Stimulated activated CD8-positive, alpha-beta memory T cell treated with anti-CD3 and anti-CD28 coated beads, Interleukin-15, amount 100 ng/mL, for 48 hours (primary cell): ENCODE measurements around the gene NFIA.
"Not testable (repeated sequence)": the region's sequence is repeated elsewhere in the genome, so short reads cannot be mapped to it uniquely, and the experiment has no call there.

Experiments used
- DNase-seq, 2 donors: peaks; one replicate each; pipeline ENCODE4 v3.0.0-alpha.2; 2020; ENCODE audit warnings: low read depth in 2 of 2

The NFIA gene

DNA sequence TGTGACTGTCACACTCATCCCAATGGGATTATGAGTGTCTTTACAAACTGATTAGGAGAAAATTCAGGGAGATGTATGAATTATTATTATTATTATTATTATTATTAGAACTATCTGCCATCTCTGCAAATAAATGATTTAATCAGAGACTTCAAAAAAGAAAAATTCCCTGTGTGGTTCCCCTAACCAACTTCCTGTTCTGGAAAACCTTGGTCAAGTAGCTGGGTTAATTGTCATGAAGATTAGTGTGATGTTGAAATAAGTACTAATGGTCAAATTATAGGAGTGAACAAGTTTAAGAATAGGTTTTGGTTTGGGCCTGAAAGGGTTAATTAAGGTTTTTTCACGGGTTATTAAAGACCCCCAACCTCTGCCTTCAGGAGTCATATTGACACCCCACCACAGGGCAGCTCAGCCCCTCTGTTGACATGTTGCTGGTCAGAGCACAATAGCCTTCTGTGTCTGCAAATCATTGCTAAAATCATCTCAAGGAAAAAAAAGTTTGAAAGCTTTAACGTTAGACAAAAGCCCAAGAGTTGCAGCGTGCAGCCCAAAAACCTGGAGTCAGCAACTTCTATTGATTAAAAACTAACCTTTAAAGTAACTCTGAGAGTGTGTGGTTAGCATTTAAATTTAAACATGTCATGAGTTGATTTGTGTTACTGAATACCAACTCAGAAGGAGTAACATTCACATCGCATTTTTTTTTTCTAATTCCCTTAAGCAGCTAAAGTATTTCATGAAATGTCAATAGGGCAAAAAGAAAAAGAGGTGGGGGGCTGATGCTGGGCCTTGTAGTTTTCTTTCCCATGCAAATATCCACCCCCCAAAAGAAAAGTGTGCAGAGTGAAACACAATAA lies 370.0 kb downstream of the NFIA start:
- no peak for DNase-seq

- DNase-seq: peak; percentile 49 to 57
These were observed 371.0 kb downstream of the NFIA start for GRCh38 chr1:61453111-61453961.

DNA sequence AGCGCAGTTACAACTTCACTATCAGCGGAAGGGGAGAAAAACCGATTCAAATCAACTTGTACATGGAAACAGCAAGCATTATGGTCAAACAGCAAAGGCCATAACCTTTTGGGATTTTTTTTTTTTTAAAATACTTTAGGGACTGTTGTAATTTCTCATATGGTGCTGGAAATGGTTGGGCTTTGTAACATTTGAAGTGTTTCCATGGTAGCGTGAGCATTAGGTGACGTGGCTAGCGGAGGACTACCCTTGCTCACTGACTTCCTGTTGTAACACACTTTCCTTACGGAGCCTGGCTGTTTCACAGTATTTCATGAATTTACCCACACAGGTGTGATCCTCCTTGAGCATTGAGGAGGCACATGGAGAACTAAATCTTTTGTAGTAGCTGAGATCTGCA lies 373.0 kb downstream of the NFIA start:
- no peak for DNase-seq

DNA sequence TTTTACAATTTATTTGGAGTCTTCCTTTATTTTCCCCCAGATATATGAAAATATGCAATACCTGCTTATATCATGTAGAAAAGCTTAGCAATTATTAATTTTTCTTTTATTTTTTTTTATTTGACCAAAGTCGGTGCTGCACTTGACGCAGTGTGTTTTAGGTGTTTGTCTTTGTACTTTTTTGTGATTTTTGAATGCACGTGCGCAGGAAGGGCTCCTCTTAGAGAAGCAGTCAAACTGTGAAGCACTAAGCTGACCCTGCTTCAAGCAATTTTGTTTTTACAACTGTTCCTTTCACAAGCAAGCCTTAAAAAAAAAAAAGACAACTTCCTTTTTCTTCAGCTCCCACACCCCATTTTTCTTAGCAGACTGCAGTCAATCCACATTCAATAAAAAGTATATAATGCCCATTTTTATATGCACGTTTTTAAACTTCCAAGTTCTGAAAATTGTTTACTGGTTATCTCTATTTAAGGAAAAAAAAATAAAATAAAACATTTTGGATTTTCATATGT lies 375.2 kb downstream of the NFIA start:
- DNase-seq: no peak

GRCh38 chr1:61459345-61459744 lies 377.0 kb downstream of the NFIA start:
- DNase-seq: no peak

- no peak for DNase-seq
These were observed 377.8 kb downstream of the NFIA start for GRCh38 chr1:61460191-61460590.

GRCh38 chr1:61461406-61462384 lies 379.3 kb downstream of the NFIA start:
- no peak for DNase-seq

DNA sequence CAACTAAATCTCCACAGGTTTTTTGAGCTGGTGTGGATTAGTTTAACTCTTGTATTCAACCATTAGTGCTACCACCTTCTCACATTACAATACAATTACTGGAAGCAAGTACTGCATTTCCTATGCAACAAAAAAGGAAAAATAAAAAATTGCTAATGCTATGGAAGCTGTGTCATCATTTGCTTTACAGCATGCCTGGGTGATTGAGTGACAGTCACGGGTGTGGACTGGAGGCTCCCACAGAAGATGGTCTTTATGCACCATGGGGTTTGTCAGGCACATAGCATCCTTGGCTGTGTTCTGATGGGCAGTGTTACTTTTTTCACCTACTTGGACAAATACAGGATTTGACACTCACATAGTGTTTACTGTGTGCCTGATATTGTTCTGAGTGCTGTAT lies 380.3 kb downstream of the NFIA start:
- no peak for DNase-seq

DNA sequence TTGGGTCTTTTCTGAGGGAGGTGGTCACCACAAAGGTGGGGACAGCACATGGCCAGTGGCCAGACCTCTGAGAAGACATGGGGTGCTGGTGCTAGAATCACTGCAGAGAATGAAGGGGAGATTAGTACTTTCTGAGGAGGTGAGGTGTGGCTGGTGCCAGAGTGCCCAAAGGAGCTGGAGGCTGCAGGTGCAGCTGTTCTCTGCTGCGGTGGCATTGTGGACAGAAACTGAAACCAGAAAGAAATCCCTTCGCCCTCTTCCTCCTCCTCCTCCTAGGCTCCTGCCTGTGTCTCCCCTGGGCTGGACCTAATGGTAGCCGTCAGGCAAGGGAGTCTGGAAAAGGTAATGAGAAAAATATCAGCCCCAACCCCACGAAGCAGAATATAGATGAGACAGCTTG lies 380.9 kb downstream of the NFIA start:
- DNase-seq: no peak

DNA sequence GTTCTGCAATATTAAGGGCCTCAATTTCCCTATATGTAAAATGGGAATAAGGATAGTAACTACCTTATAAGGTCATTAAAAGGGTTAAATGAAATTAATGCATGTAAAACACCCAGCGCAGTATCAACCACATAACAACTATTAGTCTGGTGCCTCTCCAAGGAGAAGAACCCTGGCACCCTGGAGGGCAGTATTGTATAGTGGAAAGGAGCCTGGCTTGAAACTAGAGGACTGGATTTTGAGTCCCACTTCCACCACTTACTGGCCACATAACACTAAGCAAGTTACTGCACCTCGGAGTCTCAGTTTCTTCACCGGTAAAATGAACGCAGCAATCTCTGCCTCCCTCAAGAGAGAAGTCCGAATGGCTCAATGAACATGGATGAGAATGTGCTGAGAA lies 385.5 kb downstream of the NFIA start:
- DNase-seq: not testable (repeated sequence)

- DNase-seq: no peak
These were observed 387.0 kb downstream of the NFIA start for GRCh38 chr1:61469365-61469764.

DNA sequence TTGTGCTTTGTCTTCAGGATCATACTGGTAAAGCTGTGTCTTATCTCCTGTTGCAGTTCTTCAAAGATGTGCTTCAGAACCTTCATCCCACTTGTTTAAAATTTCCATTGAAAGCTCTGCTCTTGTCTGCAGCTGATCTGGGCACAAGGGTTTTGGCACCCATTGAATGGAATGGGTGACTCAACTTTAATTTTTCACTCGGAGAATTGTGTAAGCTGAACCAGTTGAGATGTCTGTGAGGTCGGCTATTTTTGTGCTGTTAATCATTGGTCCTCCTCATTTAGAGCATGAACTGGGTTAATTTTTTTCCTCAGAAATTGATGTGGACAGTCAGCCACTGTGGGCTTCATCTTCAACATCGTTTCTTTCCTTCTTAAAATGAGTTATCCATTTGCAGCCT lies 390.5 kb downstream of the NFIA start:
- DNase-seq: no peak

DNA sequence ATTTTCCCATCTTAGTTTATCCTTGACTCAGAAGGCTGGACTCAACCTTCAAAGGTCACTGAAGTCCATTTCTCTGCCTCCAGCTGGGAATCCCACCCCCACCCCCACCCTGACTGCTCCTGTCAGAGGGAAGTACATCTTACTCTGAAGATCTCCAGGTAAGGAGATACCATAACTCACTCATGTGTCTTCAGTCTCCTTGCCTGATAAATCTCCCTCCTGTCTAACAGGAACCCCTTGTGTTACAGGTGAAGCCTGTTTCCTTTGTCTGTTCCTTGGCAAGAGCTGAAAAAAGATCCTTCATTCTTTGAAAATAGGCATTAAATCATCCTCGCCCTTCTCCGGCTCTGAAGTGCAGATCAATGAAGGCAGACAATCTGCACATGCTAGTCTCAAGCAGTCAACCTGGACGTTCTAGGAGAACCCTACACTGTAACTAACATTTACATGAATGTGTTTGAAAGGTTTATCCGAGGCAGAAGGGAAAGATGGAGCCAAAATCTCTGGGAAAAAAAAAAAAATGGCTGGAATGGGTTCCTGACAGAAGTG lies 392.0 kb downstream of the NFIA start:
- no peak for DNase-seq

DNA sequence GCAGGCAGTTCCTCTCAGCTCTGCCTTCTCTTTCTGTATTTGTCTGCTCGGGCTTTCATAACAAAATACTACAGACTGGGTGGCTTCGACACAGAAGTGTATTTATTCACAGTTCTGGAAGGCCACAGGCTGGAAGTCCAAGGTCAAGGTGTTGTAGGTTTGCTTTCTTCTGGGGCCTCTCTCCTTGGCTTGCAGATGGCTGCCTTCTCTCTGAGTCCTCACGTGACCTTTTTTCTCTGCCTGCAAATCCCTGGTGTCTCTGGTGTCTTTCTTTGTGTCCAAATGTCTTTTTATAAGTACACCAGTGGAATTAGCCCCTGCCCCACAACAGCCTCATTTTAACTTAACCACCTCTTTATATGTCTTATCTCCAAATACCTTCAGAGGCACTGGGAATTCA lies 392.6 kb downstream of the NFIA start:
- no peak for DNase-seq

GRCh38 chr1:61477301-61477700 lies 394.9 kb downstream of the NFIA start:
- no peak for DNase-seq

DNA sequence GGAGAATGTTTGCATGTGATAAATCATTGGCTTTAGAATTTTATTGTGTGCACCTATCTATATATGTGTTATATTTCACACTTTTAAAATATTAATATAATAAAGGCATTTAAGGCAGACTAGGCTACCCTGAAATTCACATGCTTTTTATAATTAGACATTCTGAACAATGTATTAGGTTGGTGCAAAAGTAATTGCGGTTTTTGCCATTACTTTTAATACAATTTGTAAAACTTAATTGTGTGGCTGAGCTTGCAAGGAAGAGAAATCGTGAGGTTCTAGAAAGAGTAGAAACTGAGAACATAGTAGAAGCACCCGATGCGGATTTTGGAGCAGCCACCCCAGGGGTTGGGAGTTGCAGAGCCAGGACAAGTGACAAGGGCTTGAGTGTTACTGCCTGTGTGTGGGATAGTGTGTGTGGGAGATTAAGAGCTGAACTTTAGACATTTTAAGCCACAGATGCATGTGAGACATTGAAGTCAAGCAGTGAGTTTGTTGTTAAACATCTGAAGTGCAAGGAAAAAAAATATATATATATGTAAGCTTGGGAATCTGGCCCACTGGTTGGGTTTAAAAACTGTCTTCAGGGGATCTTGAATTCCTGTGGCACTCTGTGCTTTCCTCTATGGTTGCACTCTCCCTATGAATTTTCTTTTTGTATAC lies 398.0 kb downstream of the NFIA start:
- DNase-seq: no peak

DNA sequence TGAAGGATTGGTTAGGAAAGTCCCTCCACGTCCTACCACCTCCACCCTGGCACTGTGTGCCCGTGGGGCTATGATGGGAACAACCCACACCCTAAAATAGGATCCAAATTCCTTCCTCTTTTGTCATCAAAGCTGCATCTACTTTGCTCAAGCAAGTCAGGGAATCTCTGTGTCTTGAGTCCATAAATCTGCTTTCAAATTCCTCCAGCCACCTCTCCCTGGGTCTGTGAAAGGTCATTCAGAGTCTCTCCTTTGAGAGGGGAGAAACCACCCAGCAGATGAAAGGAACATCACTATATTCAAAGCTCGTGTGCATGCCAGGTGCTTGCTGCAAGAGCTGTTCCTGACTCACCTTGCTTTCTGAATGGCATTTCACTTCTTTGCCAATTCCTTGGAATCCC lies 399.0 kb downstream of the NFIA start:
- DNase-seq: no peak

GRCh38 chr1:61482170-61482734 lies 399.9 kb downstream of the NFIA start:
- DNase-seq: no peak

- no peak for DNase-seq
These were observed 404.6 kb downstream of the NFIA start for GRCh38 chr1:61486783-61487536.

GRCh38 chr1:61487801-61488200 lies 405.4 kb downstream of the NFIA start:
- no peak for DNase-seq
